Rectal smooth muscle tissue (tissue), 1 donor: Measurements from ENCODE around the gene PROX2.

Experiments used
- H3K27ac ChIP-seq: one replicate; pipeline ENCODE4 v1.7.0; 2013; ENCODE audit warnings: low read depth, low read length, inconsistent platforms
- H3K27me3 ChIP-seq: one replicate; pipeline ENCODE4 v1.7.0; 2013; ENCODE audit warnings: low read length; ENCODE audit not compliant: control insufficient read depth, insufficient read depth
- H3K36me3 ChIP-seq: one replicate; pipeline ENCODE4 v1.7.0; 2013; ENCODE audit warnings: low read length; ENCODE audit not compliant: control insufficient read depth, insufficient read depth
- H3K4me1 ChIP-seq: one replicate; pipeline ENCODE4 v1.7.0; 2013; ENCODE audit warnings: low read length; ENCODE audit not compliant: control insufficient read depth, insufficient read depth
- H3K4me3 ChIP-seq: one replicate; pipeline ENCODE4 v1.7.0; 2013; ENCODE audit warnings: low read length
- H3K9ac ChIP-seq: one replicate; pipeline ENCODE4 v1.7.0; 2013; ENCODE audit warnings: low read length

Gene PROX2, protein sequence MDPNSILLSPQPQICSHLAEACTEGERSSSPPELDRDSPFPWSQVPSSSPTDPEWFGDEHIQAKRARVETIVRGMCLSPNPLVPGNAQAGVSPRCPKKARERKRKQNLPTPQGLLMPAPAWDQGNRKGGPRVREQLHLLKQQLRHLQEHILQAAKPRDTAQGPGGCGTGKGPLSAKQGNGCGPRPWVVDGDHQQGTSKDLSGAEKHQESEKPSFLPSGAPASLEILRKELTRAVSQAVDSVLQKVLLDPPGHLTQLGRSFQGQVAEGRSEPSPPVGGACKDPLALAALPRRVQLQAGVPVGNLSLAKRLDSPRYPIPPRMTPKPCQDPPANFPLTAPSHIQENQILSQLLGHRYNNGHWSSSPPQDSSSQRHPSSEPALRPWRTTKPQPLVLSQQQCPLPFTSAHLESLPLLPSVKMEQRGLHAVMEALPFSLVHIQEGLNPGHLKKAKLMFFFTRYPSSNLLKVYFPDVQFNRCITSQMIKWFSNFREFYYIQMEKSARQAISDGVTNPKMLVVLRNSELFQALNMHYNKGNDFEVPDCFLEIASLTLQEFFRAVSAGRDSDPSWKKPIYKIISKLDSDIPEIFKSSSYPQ

DNA sequence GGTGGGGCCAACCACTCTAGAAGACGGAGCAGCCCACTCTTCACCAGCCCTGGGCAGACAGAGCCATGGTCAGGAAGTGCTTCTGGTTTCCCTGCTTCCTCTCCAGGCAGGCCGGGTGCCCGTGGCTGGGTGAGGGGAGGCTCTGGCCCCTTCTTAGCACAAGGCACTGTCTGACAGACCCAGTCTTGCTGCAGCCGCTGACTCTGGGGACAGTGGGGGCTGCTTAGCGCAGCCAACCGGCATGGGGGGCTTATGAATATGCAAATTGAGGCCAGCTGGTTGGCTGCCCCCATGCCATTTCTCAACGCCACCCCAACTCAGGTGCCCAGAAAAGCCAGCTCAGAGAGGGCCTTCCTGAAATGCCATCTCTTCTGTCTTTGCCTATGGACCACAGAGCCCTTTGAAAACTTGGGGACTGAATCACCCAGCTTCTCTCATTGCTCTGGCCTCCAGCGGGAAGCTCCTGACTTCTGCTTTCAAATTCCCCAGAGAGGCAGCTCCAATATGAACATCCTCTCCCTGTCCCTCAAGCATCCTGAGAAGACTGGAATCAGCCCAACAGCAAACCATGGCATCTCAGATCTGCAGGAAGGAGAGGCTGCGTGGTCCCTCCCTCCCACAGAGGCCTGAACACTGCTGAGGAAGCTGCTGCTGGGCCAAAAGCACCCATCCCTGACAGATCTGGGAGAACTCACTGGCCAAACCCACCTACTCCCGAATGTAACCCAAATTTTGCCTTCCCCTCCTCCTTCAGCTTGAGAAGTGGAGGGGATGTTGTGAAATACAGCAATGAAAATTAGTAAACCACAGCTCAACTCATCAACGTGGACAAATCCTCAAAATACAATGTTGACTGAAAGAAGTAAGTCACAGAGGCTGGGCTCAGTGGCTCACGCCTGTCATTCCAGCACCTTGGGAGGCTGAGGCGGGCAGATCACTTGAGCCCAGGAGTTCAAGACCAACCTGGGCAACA, at the start of gene PROX2:
TSS of gene PROX2 (minus strand) at position 205 of the 973 bp plus-strand sequence. CDS start 12,311 bp downstream, outside the sequence.
- Histone ChIP-seq H3K27me3 (no peaks in the 10 kb centered on the region), H3K9ac (no peak within 1 kb of the TSS), H3K4me1 (no peaks in the 10 kb centered on the region), H3K27ac (no peak within 1 kb of the TSS), H3K36me3 (no peaks in the 10 kb centered on the region), H3K4me3 (no peak within 1 kb of the TSS)

DNA sequence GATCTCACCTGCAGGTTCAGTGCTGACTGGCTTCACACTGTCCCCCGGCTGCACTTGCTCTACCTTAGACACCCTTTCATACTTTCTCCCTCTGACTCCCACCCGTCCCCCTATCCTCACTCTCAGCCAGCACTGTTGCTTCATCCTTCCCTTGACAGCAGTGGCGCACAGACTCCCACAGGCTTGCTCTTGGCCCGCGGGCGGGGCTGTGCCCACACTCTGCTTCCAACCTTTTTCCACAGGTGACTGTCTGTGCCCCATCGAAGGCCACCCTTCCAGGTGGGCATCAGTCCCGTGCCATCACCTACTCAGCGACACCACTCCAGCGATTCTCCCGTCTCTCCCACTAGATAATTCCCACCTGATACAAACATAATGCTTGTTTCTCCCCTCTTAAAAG, 48.1 kb upstream of the PROX2 start:
- no peak overlapping the region for H3K4me3 ChIP-seq
- peaks cover 3% of the 10 kb centered on the region for H3K4me1 ChIP-seq
- H3K36me3 ChIP-seq, result no peaks in the 10 kb centered on the region
- no peak overlapping the region for H3K9ac ChIP-seq
- no peak overlapping the region for H3K27ac ChIP-seq
- no peaks in the 10 kb centered on the region for H3K27me3 ChIP-seq

DNA sequence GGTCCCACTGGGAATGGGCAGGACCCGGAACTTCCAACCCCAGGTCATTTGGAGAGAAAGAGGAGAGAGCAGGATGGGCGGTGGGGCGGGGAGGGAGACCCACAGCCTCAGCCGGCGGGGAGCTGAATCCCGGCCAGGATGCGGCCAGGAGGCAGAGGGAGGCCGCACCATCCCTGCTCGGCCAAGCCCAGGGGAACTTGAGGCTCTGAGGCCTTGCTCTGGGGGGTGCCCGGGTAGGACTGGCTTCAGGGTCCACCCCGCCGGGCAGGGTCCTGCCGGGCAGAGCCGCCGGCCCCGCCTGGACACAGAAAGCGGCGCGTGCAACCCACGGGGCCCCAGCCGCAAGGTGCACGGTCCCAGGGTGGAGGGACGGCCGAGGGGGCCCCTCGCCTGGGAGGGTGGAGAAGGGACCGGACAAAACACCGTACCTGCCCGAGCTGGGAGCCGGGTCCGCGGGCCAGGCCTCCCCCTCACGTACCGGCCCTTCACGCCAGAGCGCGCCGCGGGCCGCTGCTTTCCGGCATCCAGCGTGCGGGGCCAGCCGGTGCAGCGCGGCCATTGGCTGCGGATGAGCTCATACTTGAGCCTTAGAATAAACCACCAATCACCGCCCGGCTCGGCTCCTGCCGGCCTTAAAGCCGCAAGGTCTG, 46.9 kb upstream of the PROX2 start, which contains the start of gene RPS6KL1:
TSS of gene RPS6KL1 (minus strand) at position 509 of the 650 bp plus-strand sequence. CDS start 1,719 bp downstream, outside the sequence.
- Histone ChIP-seq H3K36me3 (no peaks in the 10 kb centered on the region), H3K4me3 (peak within 1 kb of the TSS; percentile 76), H3K9ac (peak within 1 kb of the TSS; percentile 45), H3K4me1 (peaks cover 3% of the 10 kb centered on the region), H3K27ac (no peak within 1 kb of the TSS), H3K27me3 (no peaks in the 10 kb centered on the region)

DNA sequence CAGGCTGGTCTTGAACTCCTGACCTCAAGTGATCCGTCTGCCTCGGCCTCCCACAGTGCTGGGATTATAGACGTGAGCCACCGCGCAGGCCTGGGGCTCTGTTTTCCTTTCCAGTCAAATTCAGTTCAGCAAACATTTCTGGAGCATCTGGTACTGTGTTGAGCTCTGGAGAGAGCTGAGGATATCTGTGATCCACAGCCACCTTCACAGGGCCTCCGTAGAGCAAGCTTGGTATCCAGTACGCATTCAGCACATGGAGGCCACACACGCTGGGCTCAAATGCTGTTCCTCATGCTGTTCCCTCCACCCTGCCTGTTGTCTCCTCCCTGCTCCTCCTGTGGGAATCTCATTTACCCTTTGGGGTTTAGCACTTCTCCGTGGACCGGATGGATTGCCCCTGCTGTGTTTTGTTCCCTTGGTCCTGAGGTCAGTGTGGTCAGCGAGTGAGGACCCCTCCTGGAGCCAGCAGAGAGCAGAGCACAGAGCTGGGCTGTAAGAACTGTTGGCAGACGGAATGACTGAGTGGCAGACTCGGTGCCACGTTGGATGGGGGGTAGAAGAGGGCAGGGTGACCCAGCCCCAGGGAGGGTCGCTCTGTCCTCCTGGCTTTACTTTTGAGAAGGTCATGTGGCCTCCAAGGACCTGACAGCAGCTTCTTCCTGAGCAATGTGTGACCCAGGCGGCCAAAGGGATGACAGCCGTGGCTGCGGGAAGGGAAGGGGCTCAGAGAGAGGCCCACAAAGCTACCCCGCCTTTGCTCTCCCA, 46.2 kb upstream of the PROX2 start:
- Histone ChIP-seq H3K27ac (no peak overlapping the region), H3K4me1 (peaks cover 3% of the 10 kb centered on the region), H3K36me3 (no peaks in the 10 kb centered on the region), H3K27me3 (no peaks in the 10 kb centered on the region), H3K4me3 (peak overlapping the region; percentile 7), H3K9ac (no peak overlapping the region)

DNA sequence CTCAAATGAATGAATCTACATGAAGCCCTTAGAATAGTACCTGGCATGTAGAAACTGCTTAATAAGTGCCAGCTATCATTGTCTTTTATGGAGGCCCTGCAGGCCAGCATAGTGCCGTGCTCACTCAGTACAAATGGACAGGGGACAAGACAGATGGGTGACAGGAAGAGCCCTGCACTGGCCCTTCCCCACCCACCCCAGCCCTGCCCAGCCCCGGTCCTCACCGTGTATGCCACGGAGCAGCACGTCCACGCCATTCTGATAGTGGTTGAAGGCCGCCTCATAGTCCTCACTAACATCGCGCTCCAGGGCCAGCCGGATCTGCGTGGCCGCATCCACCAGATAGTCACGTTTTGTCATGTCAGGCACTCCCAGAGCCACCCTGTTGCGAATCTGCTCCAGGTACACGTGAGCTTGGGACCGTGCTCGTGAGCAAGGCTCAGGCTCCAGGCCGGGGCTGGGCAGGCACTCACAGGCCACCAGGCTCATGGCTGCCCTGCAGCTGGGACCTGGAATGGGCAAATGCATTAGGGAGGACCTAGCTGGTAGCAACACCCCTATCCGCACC, 45.2 kb upstream of the PROX2 start:
- Histone ChIP-seq H3K4me3 (no peak overlapping the region), H3K4me1 (peaks cover 3% of the 10 kb centered on the region), H3K36me3 (no peaks in the 10 kb centered on the region), H3K9ac (no peak overlapping the region), H3K27ac (no peak overlapping the region), H3K27me3 (no peaks in the 10 kb centered on the region)

DNA sequence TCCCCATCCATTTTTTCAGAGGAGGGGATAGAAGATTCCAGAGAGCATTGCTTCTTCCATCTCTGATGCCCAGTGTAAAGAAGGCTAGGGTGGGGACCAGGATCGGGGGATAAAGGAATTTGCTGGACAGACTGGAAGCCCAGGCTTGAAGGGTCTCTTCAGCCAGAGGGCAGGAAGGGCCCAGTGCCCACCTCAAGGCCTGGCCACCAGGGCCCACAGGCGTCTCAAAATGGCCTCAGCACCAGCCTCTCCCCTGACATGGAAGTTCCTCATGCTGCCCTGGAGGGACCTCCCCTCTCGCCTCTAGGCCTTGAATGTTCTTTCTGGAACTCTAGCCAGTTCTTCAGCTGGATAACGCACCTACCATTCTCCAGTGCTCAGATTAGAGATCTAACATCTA, 44.3 kb upstream of the PROX2 start:
- H3K27me3 ChIP-seq, result no peaks in the 10 kb centered on the region
- H3K9ac ChIP-seq, result no peak overlapping the region
- no peaks in the 10 kb centered on the region for H3K36me3 ChIP-seq
- no peak overlapping the region for H3K27ac ChIP-seq
- H3K4me1 ChIP-seq, result peaks cover 3% of the 10 kb centered on the region
- no peak overlapping the region for H3K4me3 ChIP-seq

DNA sequence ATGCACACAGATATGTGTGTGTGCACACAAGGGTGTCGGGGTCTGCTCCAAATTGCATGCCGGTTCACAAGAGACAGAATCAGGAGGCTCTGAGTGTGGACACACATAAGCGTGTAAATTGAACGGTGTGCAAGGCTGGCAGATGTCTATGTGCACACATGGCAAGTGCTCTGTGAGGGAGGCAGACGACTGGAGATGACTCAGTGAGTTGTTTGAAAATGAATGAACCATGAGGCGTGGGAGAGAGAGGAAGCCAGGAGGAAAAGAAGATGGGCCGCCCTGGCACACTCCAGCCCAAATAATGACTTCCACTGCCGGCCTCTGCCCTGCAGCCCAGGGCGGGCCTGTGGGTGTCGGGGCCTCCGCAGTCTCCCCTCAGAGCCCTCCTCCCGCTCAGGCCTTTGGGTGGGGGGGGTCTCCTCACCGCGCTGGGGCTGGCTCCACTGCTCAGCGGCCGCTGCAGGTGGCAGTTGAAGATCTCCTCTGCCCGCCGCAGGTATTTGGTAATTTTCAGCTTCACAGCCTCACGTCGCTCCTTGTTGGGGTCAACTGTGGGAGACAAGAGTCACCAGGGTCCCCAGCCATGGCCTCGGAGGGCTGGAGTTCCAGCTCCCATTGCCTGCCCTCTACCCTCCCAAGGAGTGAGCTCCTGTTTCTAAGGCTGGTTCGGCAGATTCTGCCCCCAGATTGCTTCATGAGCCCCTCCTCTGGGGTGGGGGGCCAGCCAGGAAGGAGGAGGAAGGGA, 43.6 kb upstream of the PROX2 start:
- H3K4me1 ChIP-seq, result peaks cover 3% of the 10 kb centered on the region
- H3K27ac ChIP-seq, result no peak overlapping the region
- H3K4me3 ChIP-seq, result no peak overlapping the region
- no peaks in the 10 kb centered on the region for H3K36me3 ChIP-seq
- no peak overlapping the region for H3K9ac ChIP-seq
- no peaks in the 10 kb centered on the region for H3K27me3 ChIP-seq

DNA sequence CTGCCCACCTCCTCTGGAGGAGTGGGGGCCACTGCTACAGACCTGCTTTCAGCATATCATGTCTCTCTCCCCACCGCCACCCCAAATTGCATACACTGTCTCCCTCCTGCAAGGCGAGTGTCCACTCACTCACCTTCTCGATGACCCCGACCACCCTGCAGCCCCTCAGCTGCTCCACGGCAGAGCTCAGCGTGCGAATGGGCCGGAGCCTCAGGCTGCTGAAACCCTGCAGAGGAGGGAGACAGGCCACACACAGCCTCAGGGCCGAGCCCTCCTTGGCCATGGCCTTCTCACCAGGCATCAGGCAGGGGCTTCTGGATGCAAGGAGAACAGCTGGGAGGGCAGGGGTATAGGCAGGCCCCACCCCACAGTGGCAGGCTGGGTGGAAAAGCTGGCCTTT, 42.4 kb upstream of the PROX2 start:
- no peaks in the 10 kb centered on the region for H3K27me3 ChIP-seq

DNA sequence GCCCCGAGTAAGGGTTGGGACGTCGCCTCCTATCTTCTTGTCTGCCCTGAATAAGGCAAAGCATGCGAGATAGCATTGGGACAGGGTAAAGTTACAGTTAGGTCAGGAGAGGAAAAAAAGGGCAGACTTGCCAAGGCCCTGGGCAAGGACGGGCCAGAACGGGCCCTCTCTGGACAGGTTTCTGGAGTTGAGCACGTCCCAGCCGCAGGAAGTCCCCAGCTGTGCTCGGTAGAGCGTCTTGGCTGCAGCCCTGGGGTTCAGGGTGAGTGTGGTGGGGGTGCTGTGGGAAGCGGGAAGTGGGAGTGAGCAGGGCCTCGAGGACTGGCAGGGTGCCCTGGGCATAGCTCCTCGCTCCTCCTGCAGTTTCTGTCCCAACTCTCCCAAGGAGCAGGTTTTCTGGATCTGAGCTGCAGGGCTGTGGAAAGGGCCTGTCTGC, 41.7 kb upstream of the PROX2 start:
- no peaks in the 10 kb centered on the region for H3K36me3 ChIP-seq
- H3K27ac ChIP-seq, result peak overlapping the region; percentile 31
- H3K27me3 ChIP-seq, result no peaks in the 10 kb centered on the region
- H3K9ac ChIP-seq, result no peak overlapping the region
- no peak overlapping the region for H3K4me3 ChIP-seq
- H3K4me1 ChIP-seq, result peaks cover 3% of the 10 kb centered on the region

More for the DNA sequence above, 42.4 kb upstream of the PROX2 start:
- Histone ChIP-seq H3K9ac (no peak overlapping the region), H3K4me3 (no peak overlapping the region), H3K36me3 (no peaks in the 10 kb centered on the region), H3K27ac (no peak overlapping the region), H3K4me1 (peaks cover 3% of the 10 kb centered on the region)

DNA sequence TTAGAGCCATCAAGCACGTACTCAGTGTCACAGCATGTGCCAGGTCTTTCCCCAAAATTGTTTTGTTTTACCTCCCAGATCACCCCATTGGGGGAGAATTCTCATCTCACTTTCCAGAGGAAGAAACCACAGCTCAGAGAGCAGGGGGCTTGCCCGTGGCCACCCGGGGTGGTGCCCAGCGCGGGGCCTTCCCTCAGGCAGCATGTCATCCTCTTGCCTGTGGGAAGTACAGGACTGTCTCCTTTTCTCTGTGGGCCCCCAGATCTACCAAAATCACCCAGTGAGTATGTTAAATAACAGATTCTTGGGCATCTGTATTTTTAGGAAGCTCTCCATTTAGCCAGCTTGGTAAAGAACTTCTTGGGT, 41.2 kb upstream of the PROX2 start:
- no peaks in the 10 kb centered on the region for H3K36me3 ChIP-seq
- peak overlapping the region; percentile 31 for H3K27ac ChIP-seq
- no peaks in the 10 kb centered on the region for H3K27me3 ChIP-seq
- H3K4me3 ChIP-seq, result no peak overlapping the region
- H3K9ac ChIP-seq, result no peak overlapping the region
- H3K4me1 ChIP-seq, result no peaks in the 10 kb centered on the region
